ENCODE results near the gene HBZ.
A peak's percentile ranks its signal among the peaks of the same experiment; 100 is the strongest.

The HBZ gene

DNA sequence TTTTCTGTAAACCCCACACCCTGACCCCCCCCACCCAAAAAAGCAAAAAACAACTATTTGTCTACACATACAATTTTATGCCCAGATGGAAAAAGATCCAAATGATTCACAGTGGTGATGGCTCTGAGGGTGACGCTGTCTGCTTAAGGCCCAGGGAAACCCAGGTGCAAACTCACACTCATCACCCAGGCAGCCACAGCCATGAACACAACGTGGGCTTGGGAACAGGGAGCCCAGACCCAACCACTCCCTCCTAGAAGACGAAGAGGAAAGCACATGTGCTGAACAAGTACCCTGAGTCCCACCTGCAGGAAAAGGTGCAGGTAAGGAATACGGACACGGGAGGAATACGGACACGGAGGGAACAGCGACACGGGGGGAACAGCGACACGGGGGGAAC is 33.2 kb downstream of the HBZ start:
- Histone ChIP-seq H3K79me1 (replicated peaks; ENCODE audit: low read length, poor library complexity, severe bottlenecking) (peaks cover 16% of the 10 kb centered on the region), H2BK5ac (ENCODE audit: low read depth, low read length, poor library complexity, severe bottlenecking) (no peak overlapping the region), H3K9ac (ENCODE audit: low read length) (no peak overlapping the region), H3K18ac (ENCODE audit: low read depth in 1 of 2, low read length in 2 of 2) (no peak overlapping the region), H3K4ac (ENCODE audit: low read depth in 1 of 2, low read length in 2 of 2) (no peak overlapping the region), H2BK12ac (ENCODE audit: low read length in 2 of 2) (no peak overlapping the region), H2AK5ac (ENCODE audit: low read length, severe bottlenecking) (no peak overlapping the region), H2AFZ (ENCODE audit: low read depth, low read length) (no peak overlapping the region), H3K27ac (ENCODE audit: low read length, poor library complexity, severe bottlenecking) (no peak overlapping the region), H2BK15ac (ENCODE audit: low read depth, poor library complexity, severe bottlenecking) (no peak overlapping the region), H3K27me3 (ENCODE audit: control insufficient read depth in 1 of 2, insufficient read depth in 1 of 2, low read length in 2 of 2) (peaks cover 3 to 5% of the 10 kb centered on the region in 2 experiments), H3K36me3 (ENCODE audit: control insufficient read depth in 1 of 2, insufficient read depth in 2 of 2, low read depth in 1 of 2, low read length in 2 of 2) (peaks cover 45 to 67% of the 10 kb centered on the region in 2 experiments), H4K91ac (ENCODE audit: low read length) (peak overlapping the region; percentile 45), H2BK120ac (ENCODE audit: low read depth, low read length) (no peak overlapping the region), H3K4me1 (ENCODE audit: control insufficient read depth, insufficient read depth, low read depth, low read length) (peaks cover 10% of the 10 kb centered on the region), H3K4me2 (ENCODE audit: low read length, poor library complexity, severe bottlenecking) (no peak overlapping the region), H3K14ac (ENCODE audit: low read length in 2 of 2) (no peak overlapping the region), H4K8ac (ENCODE audit: low read length) (peak overlapping the region; percentile 36), H3K23ac (ENCODE audit: low read length in 2 of 2) (no peak overlapping the region), H3K9me3 (ENCODE audit: control insufficient read depth, low read length) (no peaks in the 10 kb centered on the region), H3K4me3 (ENCODE audit: insufficient read depth in 1 of 2, low read depth in 1 of 2, low read length in 2 of 2) (no peak overlapping the region)
- DNase-seq: no peak
- 97% methylated on average over 5 of the region's 11 CpGs for WGBS

DNA sequence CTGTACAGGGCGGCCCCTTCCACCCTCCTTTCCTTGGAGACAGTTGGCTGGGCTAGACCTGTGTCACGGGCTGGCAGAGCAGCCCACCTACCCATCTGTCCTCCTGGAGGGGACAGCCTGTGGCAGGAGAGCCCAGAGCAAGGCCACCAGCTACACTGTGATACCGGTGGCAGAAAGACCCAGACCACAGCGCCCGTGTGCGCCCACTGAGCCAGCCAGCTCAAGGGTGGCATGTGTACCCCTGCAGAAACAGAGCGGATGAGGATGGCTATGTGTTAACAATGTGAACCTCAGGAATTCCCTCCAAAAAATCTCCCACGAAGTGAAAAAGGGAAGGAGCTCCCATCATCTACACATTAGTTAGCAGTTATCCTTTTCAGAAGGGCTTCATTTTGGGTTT is 34.9 kb downstream of the HBZ start:
- no peak overlapping the region for H3K14ac ChIP-seq (ENCODE audit: low read length in 2 of 2)
- H3K4me3 ChIP-seq (ENCODE audit: insufficient read depth in 1 of 2, low read depth in 1 of 2, low read length in 2 of 2): no peak overlapping the region
- peaks cover 61 to 80% of the 10 kb centered on the region in 2 experiments for H3K36me3 ChIP-seq (ENCODE audit: control insufficient read depth in 1 of 2, insufficient read depth in 2 of 2, low read depth in 1 of 2, low read length in 2 of 2)
- H3K9me3 ChIP-seq (ENCODE audit: control insufficient read depth, low read length): no peaks in the 10 kb centered on the region
- no peak for DNase-seq
- no peak overlapping the region for H3K4me2 ChIP-seq (ENCODE audit: low read length, poor library complexity, severe bottlenecking)
- H3K27ac ChIP-seq (ENCODE audit: low read length, poor library complexity, severe bottlenecking): no peak overlapping the region
- H4K91ac ChIP-seq (ENCODE audit: low read length): no peak overlapping the region
- no peak overlapping the region for H2BK12ac ChIP-seq (ENCODE audit: low read length in 2 of 2)
- H3K18ac ChIP-seq (ENCODE audit: low read depth in 1 of 2, low read length in 2 of 2): no peak overlapping the region
- H3K9ac ChIP-seq (ENCODE audit: low read length): no peak overlapping the region
- H2BK15ac ChIP-seq (ENCODE audit: low read depth, poor library complexity, severe bottlenecking): no peak overlapping the region
- H3K27me3 ChIP-seq (ENCODE audit: control insufficient read depth in 1 of 2, insufficient read depth in 1 of 2, low read length in 2 of 2): no peaks in the 10 kb centered on the region
- H2BK5ac ChIP-seq (ENCODE audit: low read depth, low read length, poor library complexity, severe bottlenecking): no peak overlapping the region
- H2AK5ac ChIP-seq (ENCODE audit: low read length, severe bottlenecking): no peak overlapping the region
- no peak overlapping the region for H3K23ac ChIP-seq (ENCODE audit: low read length in 2 of 2)
- H2BK120ac ChIP-seq (ENCODE audit: low read depth, low read length): no peak overlapping the region
- H3K4me1 ChIP-seq (ENCODE audit: control insufficient read depth, insufficient read depth, low read depth, low read length): no peaks in the 10 kb centered on the region
- over 99% methylated on average over 8 of the region's 8 CpGs for WGBS
- H3K79me1 ChIP-seq (replicated peaks; ENCODE audit: low read length, poor library complexity, severe bottlenecking): peaks cover 24% of the 10 kb centered on the region
- no peak overlapping the region for H4K8ac ChIP-seq (ENCODE audit: low read length)
- no peak overlapping the region for H2AFZ ChIP-seq (ENCODE audit: low read depth, low read length)
- no peak overlapping the region for H3K4ac ChIP-seq (ENCODE audit: low read depth in 1 of 2, low read length in 2 of 2)

DNA sequence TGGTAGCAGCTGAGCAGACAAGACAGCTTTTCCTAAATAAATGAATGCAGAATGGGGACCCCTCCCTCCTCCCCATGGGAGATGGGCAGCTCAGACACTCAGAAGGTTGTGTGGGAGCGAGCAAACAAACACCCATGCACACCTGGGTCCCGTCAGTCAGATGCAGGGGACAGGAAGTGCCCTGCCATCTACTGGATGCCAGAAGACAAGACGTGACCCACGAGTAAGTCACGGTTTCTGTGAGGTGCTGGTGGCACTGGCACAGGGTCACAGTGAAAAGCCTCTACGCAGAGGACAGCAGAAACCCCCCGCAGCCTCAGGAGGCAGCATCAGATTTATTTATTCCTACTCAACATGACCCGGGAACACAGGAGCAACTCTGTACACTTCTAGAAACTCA is 36.2 kb downstream of the HBZ start:
- Histone ChIP-seq H3K9ac (ENCODE audit: low read length) (no peak overlapping the region), H2BK15ac (ENCODE audit: low read depth, poor library complexity, severe bottlenecking) (no peak overlapping the region), H4K8ac (ENCODE audit: low read length) (no peak overlapping the region), H3K27ac (ENCODE audit: low read length, poor library complexity, severe bottlenecking) (no peak overlapping the region), H3K4me3 (ENCODE audit: insufficient read depth in 1 of 2, low read depth in 1 of 2, low read length in 2 of 2) (no peak overlapping the region), H2BK5ac (ENCODE audit: low read depth, low read length, poor library complexity, severe bottlenecking) (no peak overlapping the region), H4K91ac (ENCODE audit: low read length) (no peak overlapping the region), H3K14ac (ENCODE audit: low read length in 2 of 2) (no peak overlapping the region), H3K9me3 (ENCODE audit: control insufficient read depth, low read length) (no peaks in the 10 kb centered on the region), H3K18ac (ENCODE audit: low read depth in 1 of 2, low read length in 2 of 2) (no peak overlapping the region), H2BK12ac (ENCODE audit: low read length in 2 of 2) (no peak overlapping the region), H3K4me1 (ENCODE audit: control insufficient read depth, insufficient read depth, low read depth, low read length) (no peaks in the 10 kb centered on the region), H3K36me3 (ENCODE audit: control insufficient read depth in 1 of 2, insufficient read depth in 2 of 2, low read depth in 1 of 2, low read length in 2 of 2) (peaks cover 73 to 84% of the 10 kb centered on the region in 2 experiments), H3K4me2 (ENCODE audit: low read length, poor library complexity, severe bottlenecking) (no peak overlapping the region), H3K4ac (ENCODE audit: low read depth in 1 of 2, low read length in 2 of 2) (no peak overlapping the region), H2BK120ac (ENCODE audit: low read depth, low read length) (no peak overlapping the region), H2AFZ (ENCODE audit: low read depth, low read length) (no peak overlapping the region), H2AK5ac (ENCODE audit: low read length, severe bottlenecking) (no peak overlapping the region), H3K23ac (ENCODE audit: low read length in 2 of 2) (no peak overlapping the region), H3K27me3 (ENCODE audit: control insufficient read depth in 1 of 2, insufficient read depth in 1 of 2, low read length in 2 of 2) (no peaks in the 10 kb centered on the region), H3K79me1 (replicated peaks; ENCODE audit: low read length, poor library complexity, severe bottlenecking) (peaks cover 28% of the 10 kb centered on the region)
- WGBS: 93% methylated on average over 6 of the region's 8 CpGs
- no peak for DNase-seq

DNA sequence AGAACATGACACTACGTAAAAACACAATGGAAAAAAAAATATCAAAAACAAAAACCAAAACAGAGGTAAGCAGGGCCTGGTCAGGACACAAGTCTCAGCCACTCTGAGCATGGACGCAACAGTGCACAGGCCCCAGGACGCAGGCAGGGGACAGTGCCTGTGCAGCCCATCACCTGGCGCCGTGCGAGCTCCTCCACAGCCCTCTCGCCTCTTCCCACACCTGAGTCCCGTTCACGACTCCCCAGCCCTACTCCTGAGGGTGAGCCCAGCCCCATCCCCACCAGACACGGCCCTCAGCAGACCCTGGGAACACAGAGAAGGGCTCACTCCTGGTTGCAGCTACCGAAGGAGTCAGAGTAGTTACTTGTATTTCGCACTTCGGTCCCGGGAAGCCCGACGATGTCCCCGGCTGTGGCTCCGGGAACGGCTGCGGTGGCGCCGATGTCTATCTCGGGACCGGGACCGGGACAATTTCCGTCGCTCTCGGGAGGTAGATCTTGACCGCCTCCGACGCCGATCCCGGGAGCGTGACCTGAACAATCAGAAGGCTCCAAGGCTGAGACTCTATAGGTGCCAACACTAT is 37.3 kb downstream of the HBZ start:
- Histone ChIP-seq H3K4me2 (ENCODE audit: low read length, poor library complexity, severe bottlenecking) (no peak overlapping the region), H3K23ac (ENCODE audit: low read length in 2 of 2) (no peak overlapping the region), H3K4me3 (ENCODE audit: insufficient read depth in 1 of 2, low read depth in 1 of 2, low read length in 2 of 2) (no peak overlapping the region), H2BK12ac (ENCODE audit: low read length in 2 of 2) (no peak overlapping the region), H3K9ac (ENCODE audit: low read length) (no peak overlapping the region), H4K8ac (ENCODE audit: low read length) (no peak overlapping the region), H2BK5ac (ENCODE audit: low read depth, low read length, poor library complexity, severe bottlenecking) (no peak overlapping the region), H3K27me3 (ENCODE audit: control insufficient read depth in 1 of 2, insufficient read depth in 1 of 2, low read length in 2 of 2) (no peaks in the 10 kb centered on the region), H3K4ac (ENCODE audit: low read depth in 1 of 2, low read length in 2 of 2) (no peak overlapping the region), H3K9me3 (ENCODE audit: control insufficient read depth, low read length) (no peaks in the 10 kb centered on the region), H3K14ac (ENCODE audit: low read length in 2 of 2) (no peak overlapping the region), H3K4me1 (ENCODE audit: control insufficient read depth, insufficient read depth, low read depth, low read length) (no peaks in the 10 kb centered on the region), H2BK120ac (ENCODE audit: low read depth, low read length) (no peak overlapping the region), H3K79me1 (replicated peaks; ENCODE audit: low read length, poor library complexity, severe bottlenecking) (peaks cover 34% of the 10 kb centered on the region), H2AK5ac (ENCODE audit: low read length, severe bottlenecking) (no peak overlapping the region), H3K18ac (ENCODE audit: low read depth in 1 of 2, low read length in 2 of 2) (no peak overlapping the region), H3K27ac (ENCODE audit: low read length, poor library complexity, severe bottlenecking) (no peak overlapping the region), H2AFZ (ENCODE audit: low read depth, low read length) (no peak overlapping the region), H2BK15ac (ENCODE audit: low read depth, poor library complexity, severe bottlenecking) (no peak overlapping the region), H4K91ac (ENCODE audit: low read length) (no peak overlapping the region), H3K36me3 (ENCODE audit: control insufficient read depth in 1 of 2, insufficient read depth in 2 of 2, low read depth in 1 of 2, low read length in 2 of 2) (peaks cover 77 to 85% of the 10 kb centered on the region in 2 experiments)
- 98% methylated on average over 34 of the region's 34 CpGs for WGBS
- DNase-seq: no peak
